K562 (cell line): ENCODE results near the gene HAPLN2. TPM values are rescaled to one million over a fixed set of nuclear protein-coding genes. Genes with fewer than 3 reads are reported as not detected.

Experiments
- ATAC-seq: fragments of 200-7000 bp; cut with Tn5 transposase; 3 replicates; pipeline ENCODE4 v1.9.1; 2020; ENCODE audit warnings: moderate library complexity
- BruUV-seq: library from RNA; stranded (reverse); fragments of 400-500 nt; replicated peaks from 2 replicates; lab custom pipeline; 2021; lab: Mats Ljungman, UMichigan
- CTCF ChIA-PET: fragments of 300-600 bp; formaldehyde crosslinking; extraction: SDS; loops from one replicate; lab custom pipeline; 2021; ENCODE audit warnings: low intra/inter-chr PET ratio; lab: Yijun Ruan, JAX
- POLR2A ChIA-PET: fragments of 300-600, 350-650 bp; sonication (Branson Sonifier 250); formaldehyde crosslinking; extraction: SDS; loops from one replicate; lab custom pipeline; 2021; ENCODE audit warnings: antibody characterized with exemption, inconsistent platforms; lab: Yijun Ruan, JAX
- DNase-seq, 4 experiments: peaks; one replicate each; pipeline versions ENCODE4 v3.0.0 to v3.0.0-alpha.2; 2011 to 2018; ENCODE audit warnings: low spot score in 3 of 4, mixed read lengths in 3 of 4; ENCODE audit errors: extremely low read depth in 1 of 4
- FAIRE-seq: peaks from 2 replicates; lab custom pipeline; 2011; peaks lifted over from hg19 to GRCh38; lab: Jason Lieb, UNC
- H2AFZ ChIP-seq: 2 replicates; pipeline ENCODE4 v1.6.0; 2011; ENCODE audit warnings: low read depth, low read length, control low read depth, inconsistent platforms
- H3K27ac ChIP-seq: fragments of 200-600 bp; 3 replicates; pipeline ENCODE4 v1.8.0; 2011; ENCODE audit warnings: low read depth, mild to moderate bottlenecking, control low read depth, inconsistent platforms, low read length, moderate library complexity, mixed read lengths; ENCODE audit errors: extremely low read depth
- H3K27me3 ChIP-seq, 2 experiments: fragments of 300-600 bp in 1 of 2; 2 replicates in 1 of 2; 3 replicates in 1 of 2; pipeline versions ENCODE4 v1.6.0 to v1.8.0; 2011; ENCODE audit warnings: inconsistent platforms in 2 of 2, low read length in 2 of 2, mild to moderate bottlenecking in 1 of 2, mixed read lengths in 1 of 2, moderate library complexity in 1 of 2; ENCODE audit not compliant: control insufficient read depth in 2 of 2, insufficient read depth in 2 of 2
- H3K36me3 ChIP-seq: fragments of 300-600 bp; 3 replicates; pipeline ENCODE4 v1.8.0; 2011; ENCODE audit warnings: mild to moderate bottlenecking, low read length, inconsistent platforms; ENCODE audit not compliant: control insufficient read depth, insufficient read depth
- H3K4me1 ChIP-seq, 2 experiments: fragments of 200-600 bp in 1 of 2; replicated peaks in 1 of 2; 2 replicates in 1 of 2; 3 replicates in 1 of 2; pipeline versions ENCODE4 v1.5.1 to v1.8.0; 2011; ENCODE audit warnings: inconsistent platforms in 2 of 2, low read length in 2 of 2, mild to moderate bottlenecking in 1 of 2, mixed read lengths in 1 of 2, moderate library complexity in 1 of 2; ENCODE audit not compliant: control insufficient read depth in 2 of 2, insufficient read depth in 2 of 2
- H3K4me2 ChIP-seq: 2 replicates; pipeline ENCODE4 v1.6.1; 2011; ENCODE audit warnings: low read length, control low read depth, inconsistent platforms, mixed read lengths; ENCODE audit not compliant: insufficient read depth
- H3K4me3 ChIP-seq: fragments of 200-600 bp; sonication (generic), shearing (Covaris generic); 2 replicates; pipeline ENCODE4 v1.5.1; 2016; ENCODE audit warnings: control low read depth, inconsistent platforms
- H3K79me2 ChIP-seq: fragments of 200-600 bp; 3 replicates; pipeline ENCODE4 v1.8.0; 2011; ENCODE audit warnings: low read length, inconsistent platforms; ENCODE audit not compliant: control insufficient read depth, insufficient read depth
- H3K9ac ChIP-seq, 2 experiments: 2 replicates each; pipeline versions ENCODE4 v1.6.0 to v1.6.1; 2011; ENCODE audit warnings: low read depth in 2 of 2, low read length in 2 of 2, control low read depth in 1 of 2, inconsistent platforms in 1 of 2, mild to moderate bottlenecking in 1 of 2, mixed read lengths in 1 of 2; ENCODE audit not compliant: insufficient read depth in 1 of 2
- H3K9me1 ChIP-seq: one replicate; pipeline ENCODE4 v1.6.0; 2011; ENCODE audit warnings: inconsistent platforms, mild to moderate bottlenecking, low read length, moderate library complexity; ENCODE audit not compliant: control insufficient read depth, insufficient read depth
- H3K9me3 ChIP-seq: replicated peaks from 2 replicates; pipeline ENCODE4 v1.5.1; 2011; ENCODE audit warnings: low read depth, low read length, inconsistent platforms; ENCODE audit not compliant: control insufficient read depth, insufficient read depth
- H4K20me1 ChIP-seq: replicated peaks from 2 replicates; pipeline ENCODE4 v1.6.1; 2011; ENCODE audit warnings: low read length, inconsistent platforms, mixed read lengths; ENCODE audit not compliant: control insufficient read depth, insufficient read depth
- CEBPB ChIP-seq: fragments of 450-650 bp; IDR thresholded peaks from 2 replicates; pipeline ENCODE4 v1.6.1; 2016; ENCODE audit warnings: missing genetic modification characterization, missing compliant biosample characterization
- CHCHD3 ChIP-seq: fragments of 250-450 bp; sonication (Bioruptor Pico); IDR thresholded peaks from 2 replicates; pipeline ENCODE4 v2.1.2; 2022; ENCODE audit warnings: mild to moderate bottlenecking
- DMBX1 ChIP-seq: fragments of 250-450 bp; sonication (Bioruptor Pico); IDR thresholded peaks from 2 replicates; pipeline ENCODE4 v1.8.0; 2022; ENCODE audit warnings: inconsistent platforms, mild to moderate bottlenecking, moderate library complexity, borderline replicate concordance
- HDAC8 ChIP-seq: fragments of 450-650 bp; IDR thresholded peaks from 2 replicates; pipeline ENCODE4 v1.6.1; 2016; ENCODE audit warnings: mild to moderate bottlenecking, missing genetic modification characterization, moderate library complexity, missing compliant biosample characterization
- HLTF ChIP-seq: fragments of 450-650 bp; IDR thresholded peaks from 2 replicates; pipeline ENCODE4 v1.6.1; 2016
- MCM3 ChIP-seq: fragments of 450-650 bp; IDR thresholded peaks from 2 replicates; pipeline ENCODE4 v1.6.1; 2016
- SAP30 ChIP-seq: fragments of 200-600 bp; sonication (generic); IDR thresholded peaks from 2 replicates; pipeline ENCODE4 v1.6.1; 2012; ENCODE audit warnings: borderline replicate concordance, low read depth, mild to moderate bottlenecking, moderate library complexity, low read length, control low read depth, inconsistent platforms; ENCODE audit not compliant: insufficient read depth, poor library complexity, severe bottlenecking
- SP1 ChIP-seq: sonication (generic); formaldehyde crosslinking; IDR thresholded peaks from 2 replicates; pipeline ENCODE4 v1.8.1; 2022; ENCODE audit warnings: mild to moderate bottlenecking, missing genetic modification reagents
- ZNF224 ChIP-seq: sonication (generic); formaldehyde crosslinking; IDR thresholded peaks from 2 replicates; pipeline ENCODE4 v1.8.0; 2022; ENCODE audit warnings: mild to moderate bottlenecking, missing genetic modification reagents
- ZNF384 ChIP-seq: IDR thresholded peaks from 2 replicates; pipeline ENCODE4 v1.6.1; 2012; ENCODE audit warnings: low read depth, low read length, improper control_type of control experiment
- WGBS: fragments of 100-300 bp; shearing (Covaris generic); methylation state at CpG from one replicate; pipeline ENCODE4 v1.1.6; 2016; ENCODE audit warnings: low coverage, mixed read lengths; ENCODE audit not compliant: insufficient coverage; ENCODE audit errors: missing lambda C conversion rate; 5-methylcytosine and 5-hydroxymethylcytosine counted together
- in situ Hi-C: fragments of 300-500 bp; cut with MboI; formaldehyde crosslinking; loops from 4 replicates; pipeline ENCODE4 v1.15.0; 2018; ENCODE audit warnings: inconsistent platforms, mixed read lengths
- intact Hi-C: fragments of 100-400 bp; cut with micrococcal nuclease; formaldehyde crosslinking; loops from 2 replicates; pipeline ENCODE4 v1.14.2; 2022
- polyA plus RNA-seq, 8 experiments: library from polyadenylated mRNA; depleted of rRNA in 4 of 8; stranded (reverse) in 5 of 8; unstranded in 3 of 8; fragments of >200 nt; fragmentation: Nextera tagmentation in 2 of 8; fragmentation: Illumina TruSeq in 1 of 8; extraction: Ambion mirVana in 2 of 8; extraction: Trizol in 1 of 8; gene quantifications; 2 replicates each; pipeline versions ENCODE4 v1.2.1 to v1.2.3, GENCODE V29; 2011 to 2014; ENCODE audit warnings: inconsistent platforms in 1 of 8, missing spikeins in 1 of 8
- total RNA-seq, 7 experiments: library from RNA; depleted of rRNA in 6 of 7; stranded (reverse); fragments of >200 nt in 6 of 7; fragmentation: Illumina TruSeq in 2 of 7; extraction: Trizol in 2 of 7; gene quantifications; 2 replicates each; pipeline versions ENCODE4 v1.2.1 to v1.2.3, GENCODE V29; 2011 to 2021; ENCODE audit warnings: low replicate concordance in 1 of 7
- TF ChIP-seq, protein P1 (sequence below): sonication (generic); formaldehyde crosslinking; IDR thresholded peaks from 2 replicates; pipeline ENCODE4 v1.8.0; 2022; ENCODE audit warnings: mild to moderate bottlenecking, missing genetic modification reagents
- TF ChIP-seq, protein P2 (sequence below), 3 experiments: IDR thresholded peaks in 2 of 3; conservative IDR thresholded peaks in 1 of 3; 2 replicates each; pipeline ENCODE4 v1.5.1; 2011 to 2012; ENCODE audit warnings: low read length in 3 of 3, mild to moderate bottlenecking in 3 of 3, control low read depth in 2 of 3, improper control_type of control experiment in 1 of 3, inconsistent platforms in 1 of 3, low read depth in 1 of 3, mixed read lengths in 1 of 3, moderate library complexity in 1 of 3; ENCODE audit not compliant: insufficient read depth in 2 of 3
- TF ChIP-seq, protein P3 (sequence below): fragments of 450-650 bp; IDR thresholded peaks from 2 replicates; pipeline ENCODE4 v1.6.1; 2016; ENCODE audit warnings: borderline replicate concordance
- TF ChIP-seq, protein P4 (sequence below), 2 experiments: fragments of 250-450 bp in 1 of 2; fragments of 450-650 bp in 1 of 2; sonication (Bioruptor Pico) in 1 of 2; IDR thresholded peaks; 2 replicates each; pipeline versions ENCODE4 v1.6.1 to v1.8.0; 2016 to 2021; ENCODE audit warnings: mild to moderate bottlenecking in 2 of 2, moderate library complexity in 2 of 2, missing compliant biosample characterization in 1 of 2, missing genetic modification characterization in 1 of 2
- TF ChIP-seq, protein P5 (sequence below): sonication (generic); formaldehyde crosslinking; IDR thresholded peaks from 2 replicates; pipeline ENCODE4 v1.8.0; 2023; ENCODE audit warnings: mild to moderate bottlenecking, missing genetic modification reagents

The HAPLN2 gene
- total and polyA plus RNA-seq, 9 of the 15 experiments (the other 6 are each of a cell fraction or from before 2014, with no cell fraction given), result 0.14 to 5.2 (median 3.8) TPM; not detected in 4

DNA sequence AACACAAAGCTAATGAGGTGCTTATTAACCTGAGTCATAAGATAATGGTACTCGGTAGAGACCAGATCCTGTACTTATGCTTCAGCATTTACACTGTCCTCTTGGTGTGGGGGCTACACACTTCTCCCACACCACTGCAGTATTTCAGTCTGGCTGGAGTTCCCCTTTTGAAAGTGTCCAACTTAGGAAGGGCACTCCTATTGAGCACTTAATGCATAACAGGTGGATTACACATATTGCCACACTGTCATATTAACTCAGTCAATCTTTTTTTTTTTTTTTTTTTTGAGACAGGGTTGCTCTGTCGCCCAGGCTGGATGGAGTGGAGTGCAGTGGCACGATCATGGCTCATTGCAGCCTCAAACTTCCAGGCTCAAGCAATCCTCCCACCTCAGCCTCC lies 19.4 kb upstream of the HAPLN2 start:
- intact Hi-C loops (no loop called here), in situ Hi-C loops (loop anchor here (5.0 kb wide), 2 partner anchors 143 to 213 kb away; no protein-coding TSS in a partner anchor)
- H3K79me2 ChIP-seq, result peaks cover 46% of the 10 kb centered on the region
- peaks cover 51% of the 10 kb centered on the region for H3K36me3 ChIP-seq
- no peaks in the 10 kb centered on the region for H3K9me3 ChIP-seq
- H3K27me3 ChIP-seq, result no peaks in the 10 kb centered on the region
- peak overlapping the region; percentile 97 for H3K4me2 ChIP-seq
- no peak overlapping the region for H2AFZ ChIP-seq
- ATAC-seq (peak; percentile 70), FAIRE-seq (peak; percentile 11), DNase-seq (peak in 1 of 4 experiments; percentile 46)
- ChIA-PET POLR2A (interaction anchor here (0.6 to 3.2 kb wide), 4 partner anchors 9 to 1785 kb away, joined by 3 to 16 read pairs (median 4); partner anchors contain the start of gene NAXE), CTCF (interaction anchor here (0.6 kb wide), 1 partner anchor 117 kb away, joined by 3 read pairs; no protein-coding TSS in a partner anchor)
- no peak overlapping the region for H3K27ac ChIP-seq
- WGBS, result 41% methylated on average over 3 of the region's 3 CpGs
- peaks cover 12% of the 10 kb centered on the region in 2 experiments; a peak in 4 of 5 replicates for H3K4me1 ChIP-seq
- peak overlapping the region; percentile 35 to 93; a peak in 2 of 4 replicates for H3K9ac ChIP-seq
- peak overlapping the region; percentile 81; the same call in 1 of the 2 replicates for H3K4me3 ChIP-seq
- BruUV-seq, result no TSS peak
- H3K9me1 ChIP-seq, result no peaks in the 10 kb centered on the region
- no peaks in the 10 kb centered on the region for H4K20me1 ChIP-seq
- TF ChIP-seq, protein P1, sequence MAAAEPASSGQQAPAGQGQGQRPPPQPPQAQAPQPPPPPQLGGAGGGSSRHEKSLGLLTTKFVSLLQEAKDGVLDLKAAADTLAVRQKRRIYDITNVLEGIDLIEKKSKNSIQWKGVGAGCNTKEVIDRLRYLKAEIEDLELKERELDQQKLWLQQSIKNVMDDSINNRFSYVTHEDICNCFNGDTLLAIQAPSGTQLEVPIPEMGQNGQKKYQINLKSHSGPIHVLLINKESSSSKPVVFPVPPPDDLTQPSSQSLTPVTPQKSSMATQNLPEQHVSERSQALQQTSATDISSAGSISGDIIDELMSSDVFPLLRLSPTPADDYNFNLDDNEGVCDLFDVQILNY (CRISPR knock-in tag), result peak; percentile 55; the same call in 1 of the 2 replicates
- TF ChIP-seq ZNF384 (peak; percentile 51), SAP30 (no peak), CEBPB (tag) (peak; percentile 55), HLTF (no peak), CHCHD3 (no peak), SP1 (CRISPR knock-in tag) (0 out of 2 replicates have a peak, but pooled peaks have one; percentile 34), DMBX1 (no peak), HDAC8 (tag) (no peak), ZNF224 (CRISPR knock-in tag) (no peak), MCM3 (no peak)
- TF ChIP-seq, protein P2, sequence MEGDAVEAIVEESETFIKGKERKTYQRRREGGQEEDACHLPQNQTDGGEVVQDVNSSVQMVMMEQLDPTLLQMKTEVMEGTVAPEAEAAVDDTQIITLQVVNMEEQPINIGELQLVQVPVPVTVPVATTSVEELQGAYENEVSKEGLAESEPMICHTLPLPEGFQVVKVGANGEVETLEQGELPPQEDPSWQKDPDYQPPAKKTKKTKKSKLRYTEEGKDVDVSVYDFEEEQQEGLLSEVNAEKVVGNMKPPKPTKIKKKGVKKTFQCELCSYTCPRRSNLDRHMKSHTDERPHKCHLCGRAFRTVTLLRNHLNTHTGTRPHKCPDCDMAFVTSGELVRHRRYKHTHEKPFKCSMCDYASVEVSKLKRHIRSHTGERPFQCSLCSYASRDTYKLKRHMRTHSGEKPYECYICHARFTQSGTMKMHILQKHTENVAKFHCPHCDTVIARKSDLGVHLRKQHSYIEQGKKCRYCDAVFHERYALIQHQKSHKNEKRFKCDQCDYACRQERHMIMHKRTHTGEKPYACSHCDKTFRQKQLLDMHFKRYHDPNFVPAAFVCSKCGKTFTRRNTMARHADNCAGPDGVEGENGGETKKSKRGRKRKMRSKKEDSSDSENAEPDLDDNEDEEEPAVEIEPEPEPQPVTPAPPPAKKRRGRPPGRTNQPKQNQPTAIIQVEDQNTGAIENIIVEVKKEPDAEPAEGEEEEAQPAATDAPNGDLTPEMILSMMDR (IDR thresholded peaks at IDR 0.05 in 2 of 3, conservative IDR thresholded peaks at IDR 0.05 in 1 of 3; ENCODE audit: insufficient read depth in 2 of 3, low read depth in 1 of 3, low read length in 3 of 3), result peak; percentile 23 to 38 (median 28); a peak in 3 of 6 replicates
- TF ChIP-seq, protein P3, sequence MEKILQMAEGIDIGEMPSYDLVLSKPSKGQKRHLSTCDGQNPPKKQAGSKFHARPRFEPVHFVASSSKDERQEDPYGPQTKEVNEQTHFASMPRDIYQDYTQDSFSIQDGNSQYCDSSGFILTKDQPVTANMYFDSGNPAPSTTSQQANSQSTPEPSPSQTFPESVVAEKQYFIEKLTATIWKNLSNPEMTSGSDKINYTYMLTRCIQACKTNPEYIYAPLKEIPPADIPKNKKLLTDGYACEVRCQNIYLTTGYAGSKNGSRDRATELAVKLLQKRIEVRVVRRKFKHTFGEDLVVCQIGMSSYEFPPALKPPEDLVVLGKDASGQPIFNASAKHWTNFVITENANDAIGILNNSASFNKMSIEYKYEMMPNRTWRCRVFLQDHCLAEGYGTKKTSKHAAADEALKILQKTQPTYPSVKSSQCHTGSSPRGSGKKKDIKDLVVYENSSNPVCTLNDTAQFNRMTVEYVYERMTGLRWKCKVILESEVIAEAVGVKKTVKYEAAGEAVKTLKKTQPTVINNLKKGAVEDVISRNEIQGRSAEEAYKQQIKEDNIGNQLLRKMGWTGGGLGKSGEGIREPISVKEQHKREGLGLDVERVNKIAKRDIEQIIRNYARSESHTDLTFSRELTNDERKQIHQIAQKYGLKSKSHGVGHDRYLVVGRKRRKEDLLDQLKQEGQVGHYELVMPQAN, result no peak
- TF ChIP-seq, protein P4, sequence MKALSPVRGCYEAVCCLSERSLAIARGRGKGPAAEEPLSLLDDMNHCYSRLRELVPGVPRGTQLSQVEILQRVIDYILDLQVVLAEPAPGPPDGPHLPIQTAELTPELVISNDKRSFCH (CRISPR knock-in tag; IDR thresholded peaks at IDR 0.05), result no peak
- TF ChIP-seq, protein P4 (tag; IDR thresholded peaks at IDR 0.05), result no peak
- TF ChIP-seq, protein P5, sequence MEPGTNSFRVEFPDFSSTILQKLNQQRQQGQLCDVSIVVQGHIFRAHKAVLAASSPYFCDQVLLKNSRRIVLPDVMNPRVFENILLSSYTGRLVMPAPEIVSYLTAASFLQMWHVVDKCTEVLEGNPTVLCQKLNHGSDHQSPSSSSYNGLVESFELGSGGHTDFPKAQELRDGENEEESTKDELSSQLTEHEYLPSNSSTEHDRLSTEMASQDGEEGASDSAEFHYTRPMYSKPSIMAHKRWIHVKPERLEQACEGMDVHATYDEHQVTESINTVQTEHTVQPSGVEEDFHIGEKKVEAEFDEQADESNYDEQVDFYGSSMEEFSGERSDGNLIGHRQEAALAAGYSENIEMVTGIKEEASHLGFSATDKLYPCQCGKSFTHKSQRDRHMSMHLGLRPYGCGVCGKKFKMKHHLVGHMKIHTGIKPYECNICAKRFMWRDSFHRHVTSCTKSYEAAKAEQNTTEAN (CRISPR knock-in tag), result no peak
